HG03571 (cell line): ENCODE measurements around the gene LINGO4.
"Not testable (repeated sequence)": the region's sequence is repeated elsewhere in the genome, so short reads cannot be mapped to it uniquely, and the experiment has no call there.

Experiments used
- ATAC-seq: cut with Tn5 transposase; IDR thresholded peaks from one replicate; pipeline ENCODE4 v1.9.1; 2021; ENCODE audit not compliant: unreplicated experiment

Gene LINGO4

GRCh38 chr1:151787689-151788088 lies 17.5 kb downstream of the LINGO4 start:
- ATAC-seq = no peak

- ATAC-seq = no peak
Measured at GRCh38 chr1:151783796-151784195, 21.4 kb downstream of the LINGO4 start.

- ATAC-seq = no peak
Measured at GRCh38 chr1:151782741-151783140, 22.5 kb downstream of the LINGO4 start.

- ATAC-seq = not testable (repeated sequence)
Measured at GRCh38 chr1:151782026-151782425, 23.2 kb downstream of the LINGO4 start.

- ATAC-seq = not testable (repeated sequence)
Measured at GRCh38 chr1:151780736-151781135, 24.5 kb downstream of the LINGO4 start.

- no peak for ATAC-seq
Measured at GRCh38 chr1:151779852-151780251, 25.4 kb downstream of the LINGO4 start.

- ATAC-seq = no peak
Measured at GRCh38 chr1:151777317-151777716, 27.9 kb downstream of the LINGO4 start.

- no peak for ATAC-seq
Measured at GRCh38 chr1:151776665-151777062, 28.6 kb downstream of the LINGO4 start.

- ATAC-seq = no peak
Measured at GRCh38 chr1:151775894-151776664, 29.1 kb downstream of the LINGO4 start.

GRCh38 chr1:151774256-151774922 lies 30.8 kb downstream of the LINGO4 start:
- ATAC-seq = no peak

GRCh38 chr1:151773702-151774101 lies 31.5 kb downstream of the LINGO4 start:
- ATAC-seq = no peak

GRCh38 chr1:151769270-151769669 lies 35.9 kb downstream of the LINGO4 start:
- ATAC-seq = not testable (repeated sequence)

GRCh38 chr1:151768351-151769066 lies 36.7 kb downstream of the LINGO4 start:
- ATAC-seq = not testable (repeated sequence)

- no peak for ATAC-seq
Measured at GRCh38 chr1:151763990-151764389, 41.2 kb downstream of the LINGO4 start.

GRCh38 chr1:151762941-151763921 lies 42.0 kb downstream of the LINGO4 start, which contains the start of gene MRPL9:
Gene MRPL9 (minus strand): TSS chr1:151763496. CDS start chr1:151763479, 17 bp downstream.
- ATAC-seq = peak; percentile 91

- no peak for ATAC-seq
Measured at GRCh38 chr1:151760597-151761385, 44.4 kb downstream of the LINGO4 start.

GRCh38 chr1:151759241-151759640 lies 46.0 kb downstream of the LINGO4 start:
- no peak for ATAC-seq

- ATAC-seq = no peak
Measured at GRCh38 chr1:151756291-151756690, 48.9 kb downstream of the LINGO4 start.
